ENCODE measurements around the gene TMEM131L.
A peak's percentile ranks its signal among the peaks of the same experiment; 100 is the strongest.
"Not testable (repeated sequence)": the region's sequence is repeated elsewhere in the genome, so short reads cannot be mapped to it uniquely, and the experiment has no call there.

The TMEM131L gene

GRCh38 chr4:153469031-153469430 is 2.9 kb downstream of the TMEM131L start:
- TF ChIP-seq, protein P1, sequence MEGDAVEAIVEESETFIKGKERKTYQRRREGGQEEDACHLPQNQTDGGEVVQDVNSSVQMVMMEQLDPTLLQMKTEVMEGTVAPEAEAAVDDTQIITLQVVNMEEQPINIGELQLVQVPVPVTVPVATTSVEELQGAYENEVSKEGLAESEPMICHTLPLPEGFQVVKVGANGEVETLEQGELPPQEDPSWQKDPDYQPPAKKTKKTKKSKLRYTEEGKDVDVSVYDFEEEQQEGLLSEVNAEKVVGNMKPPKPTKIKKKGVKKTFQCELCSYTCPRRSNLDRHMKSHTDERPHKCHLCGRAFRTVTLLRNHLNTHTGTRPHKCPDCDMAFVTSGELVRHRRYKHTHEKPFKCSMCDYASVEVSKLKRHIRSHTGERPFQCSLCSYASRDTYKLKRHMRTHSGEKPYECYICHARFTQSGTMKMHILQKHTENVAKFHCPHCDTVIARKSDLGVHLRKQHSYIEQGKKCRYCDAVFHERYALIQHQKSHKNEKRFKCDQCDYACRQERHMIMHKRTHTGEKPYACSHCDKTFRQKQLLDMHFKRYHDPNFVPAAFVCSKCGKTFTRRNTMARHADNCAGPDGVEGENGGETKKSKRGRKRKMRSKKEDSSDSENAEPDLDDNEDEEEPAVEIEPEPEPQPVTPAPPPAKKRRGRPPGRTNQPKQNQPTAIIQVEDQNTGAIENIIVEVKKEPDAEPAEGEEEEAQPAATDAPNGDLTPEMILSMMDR (IDR thresholded peaks at IDR 0.05; ENCODE audit: low read depth, low read length) = no peak
- no peak for TF ChIP-seq EZH2phosphoT487 (IDR thresholded peaks at IDR 0.05; ENCODE audit: low read depth)
- H4K20me1 ChIP-seq (ENCODE audit: insufficient read depth, low read length) = peaks cover 67% of the 10 kb centered on the region

GRCh38 chr4:153471071-153471697 is 5.0 kb downstream of the TMEM131L start:
- Histone ChIP-seq H3K4me3 (ENCODE audit: low read length) (peak overlapping the region; percentile 84), H3K79me2 (ENCODE audit: low read length) (peaks cover 98% of the 10 kb centered on the region), H3K4me1 (ENCODE audit: low read length) (peaks cover 60% of the 10 kb centered on the region), H3K9ac (ENCODE audit: low read length) (peak overlapping the region; percentile 41; the same call in 1 of the 2 replicates), H3K36me3 (replicated peaks; ENCODE audit: low read depth, low read length) (peaks cover 74% of the 10 kb centered on the region), H3K4me2 (ENCODE audit: low read length) (peak overlapping the region; percentile 92), H3K27ac (ENCODE audit: low read length) (peak overlapping the region; percentile 74), H4K20me1 (ENCODE audit: insufficient read depth, low read length) (peaks cover 89% of the 10 kb centered on the region)
- not testable (repeated sequence) for H3K27me3 ChIP-seq (ENCODE audit: low read depth, low read length); H3K9me3 ChIP-seq (ENCODE audit: insufficient read depth, low read length); H2AFZ ChIP-seq (ENCODE audit: low read depth, low read length)

More at GRCh38 chr4:153469031-153469430, 2.9 kb downstream of the TMEM131L start:
- H3K27ac ChIP-seq (ENCODE audit: low read length) = peak overlapping the region; percentile 93
- no peaks in the 10 kb centered on the region for H3K9me3 ChIP-seq (ENCODE audit: insufficient read depth, low read length)
- peak overlapping the region; percentile 84 for H3K4me3 ChIP-seq (ENCODE audit: low read length)
- H3K79me2 ChIP-seq (ENCODE audit: low read length) = peaks cover 76% of the 10 kb centered on the region
- peaks cover 67% of the 10 kb centered on the region for H3K4me1 ChIP-seq (ENCODE audit: low read length)
- H2AFZ ChIP-seq (ENCODE audit: low read depth, low read length) = no peak overlapping the region
- no peaks in the 10 kb centered on the region for H3K27me3 ChIP-seq (ENCODE audit: low read depth, low read length)
- H3K4me2 ChIP-seq (ENCODE audit: low read length) = peak overlapping the region; percentile 92
- peak overlapping the region; percentile 66 for H3K9ac ChIP-seq (ENCODE audit: low read length)
- H3K36me3 ChIP-seq (replicated peaks; ENCODE audit: low read depth, low read length) = peaks cover 59% of the 10 kb centered on the region

DNA sequence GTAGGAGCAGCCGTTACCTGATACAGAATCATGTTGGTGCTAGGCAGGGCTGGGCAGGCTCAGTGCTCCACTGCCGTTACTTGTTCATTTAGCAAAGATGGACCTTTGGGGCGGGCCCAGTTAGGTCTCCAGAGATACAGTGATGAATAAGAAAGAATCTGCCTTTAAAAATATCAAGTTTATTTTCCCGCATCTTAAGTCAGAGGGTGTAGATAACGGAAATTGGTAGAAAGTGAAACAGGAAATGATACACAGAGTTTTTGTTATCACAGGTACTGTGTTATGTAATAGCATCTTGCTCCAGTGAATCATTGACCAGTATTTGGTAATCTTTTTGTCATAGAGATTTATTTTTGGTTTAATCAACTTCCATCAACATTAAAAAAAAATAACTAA is 5.5 kb downstream of the TMEM131L start:
- Histone ChIP-seq H4K20me1 (ENCODE audit: insufficient read depth, low read length) (peaks cover 94% of the 10 kb centered on the region), H3K79me2 (ENCODE audit: low read length) (peaks cover 98% of the 10 kb centered on the region), H3K36me3 (replicated peaks; ENCODE audit: low read depth, low read length) (peaks cover 75% of the 10 kb centered on the region), H3K9me3 (ENCODE audit: insufficient read depth, low read length) (no peaks in the 10 kb centered on the region), H3K4me3 (ENCODE audit: low read length) (peak overlapping the region; percentile 84), H3K4me1 (ENCODE audit: low read length) (peaks cover 60% of the 10 kb centered on the region), H3K27ac (ENCODE audit: low read length) (peak overlapping the region; percentile 74), H3K4me2 (ENCODE audit: low read length) (peak overlapping the region; percentile 92), H3K9ac (ENCODE audit: low read length) (peak overlapping the region; percentile 41; the same call in 1 of the 2 replicates), H2AFZ (ENCODE audit: low read depth, low read length) (no peak overlapping the region), H3K27me3 (ENCODE audit: low read depth, low read length) (no peaks in the 10 kb centered on the region)
- TF ChIP-seq, protein P1 (IDR thresholded peaks at IDR 0.05; ENCODE audit: low read depth, low read length) = no peak
- no peak for TF ChIP-seq EZH2phosphoT487 (IDR thresholded peaks at IDR 0.05; ENCODE audit: low read depth)

DNA sequence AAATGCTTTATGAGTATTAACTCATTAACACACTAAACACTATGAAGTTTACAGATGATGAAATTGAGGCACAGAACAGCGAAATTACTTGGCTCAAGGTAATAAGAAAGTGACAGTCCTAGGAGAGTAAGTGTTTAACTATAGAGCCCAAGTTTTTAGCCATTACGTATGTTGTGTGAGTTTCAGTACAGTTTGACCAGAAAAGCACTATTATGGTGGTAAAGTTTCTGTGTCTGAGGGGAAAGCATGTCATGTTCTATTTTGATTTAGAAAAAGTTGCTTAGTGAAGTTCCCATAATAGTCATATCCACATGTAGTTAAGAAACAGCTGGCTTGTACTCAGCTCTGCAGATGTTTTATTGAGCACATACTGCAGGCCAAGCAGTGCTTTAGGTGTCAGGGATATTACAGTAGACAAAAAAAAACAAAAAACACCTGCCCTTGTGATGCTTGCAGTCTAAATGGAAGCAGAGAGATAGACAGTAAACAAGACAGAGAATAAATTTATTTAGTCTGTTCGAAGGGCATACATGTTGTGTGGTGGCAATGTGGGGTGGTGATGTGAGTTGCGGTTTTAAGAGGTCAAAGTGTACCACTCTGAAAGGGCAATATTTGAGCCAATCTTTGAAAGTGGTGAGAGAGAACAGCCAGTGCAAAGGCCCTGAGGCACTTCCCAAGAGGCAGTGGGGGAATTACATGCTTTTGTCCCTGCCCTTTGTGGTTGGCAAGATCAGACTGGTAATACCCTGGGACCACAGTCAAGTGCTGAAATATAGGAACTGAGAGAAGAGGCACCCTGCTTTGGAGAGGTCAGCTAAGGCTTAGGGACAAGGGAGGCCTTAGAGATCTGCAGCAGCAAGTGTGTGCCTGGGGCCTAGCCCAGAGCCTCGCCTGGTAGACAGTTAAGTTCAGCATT is 6.2 kb downstream of the TMEM131L start:
- peak overlapping the region; percentile 74 for H3K27ac ChIP-seq (ENCODE audit: low read length)

More for the DNA sequence above, 6.2 kb downstream of the TMEM131L start:
- Histone ChIP-seq H3K36me3 (replicated peaks; ENCODE audit: low read depth, low read length) (peaks cover 80% of the 10 kb centered on the region), H3K9me3 (ENCODE audit: insufficient read depth, low read length) (no peaks in the 10 kb centered on the region), H3K4me3 (ENCODE audit: low read length) (peak overlapping the region; percentile 84), H3K79me2 (ENCODE audit: low read length) (peaks cover 100% of the 10 kb centered on the region), H2AFZ (ENCODE audit: low read depth, low read length) (no peak overlapping the region), H3K27me3 (ENCODE audit: low read depth, low read length) (no peaks in the 10 kb centered on the region), H4K20me1 (ENCODE audit: insufficient read depth, low read length) (peaks cover 100% of the 10 kb centered on the region), H3K9ac (ENCODE audit: low read length) (peak overlapping the region; percentile 9; the same call in 1 of the 2 replicates), H3K4me1 (ENCODE audit: low read length) (peaks cover 62% of the 10 kb centered on the region), H3K4me2 (ENCODE audit: low read length) (peak overlapping the region; percentile 92)
- TF ChIP-seq EZH2phosphoT487 (IDR thresholded peaks at IDR 0.05; ENCODE audit: low read depth) = no peak
- TF ChIP-seq, protein P1 (IDR thresholded peaks at IDR 0.05; ENCODE audit: low read depth, low read length) = no peak
